GF-D8 (cell line): ENCODE results near the gene CHST3.
"Not testable (repeated sequence)": the region's sequence is repeated elsewhere in the genome, so short reads cannot be mapped to it uniquely, and the experiment has no call there.

ENCODE experiments used
- DNase-seq: peaks from one replicate; lab custom pipeline; 2025; lab: John Stamatoyannopoulos, UW

CHST3 gene

DNA sequence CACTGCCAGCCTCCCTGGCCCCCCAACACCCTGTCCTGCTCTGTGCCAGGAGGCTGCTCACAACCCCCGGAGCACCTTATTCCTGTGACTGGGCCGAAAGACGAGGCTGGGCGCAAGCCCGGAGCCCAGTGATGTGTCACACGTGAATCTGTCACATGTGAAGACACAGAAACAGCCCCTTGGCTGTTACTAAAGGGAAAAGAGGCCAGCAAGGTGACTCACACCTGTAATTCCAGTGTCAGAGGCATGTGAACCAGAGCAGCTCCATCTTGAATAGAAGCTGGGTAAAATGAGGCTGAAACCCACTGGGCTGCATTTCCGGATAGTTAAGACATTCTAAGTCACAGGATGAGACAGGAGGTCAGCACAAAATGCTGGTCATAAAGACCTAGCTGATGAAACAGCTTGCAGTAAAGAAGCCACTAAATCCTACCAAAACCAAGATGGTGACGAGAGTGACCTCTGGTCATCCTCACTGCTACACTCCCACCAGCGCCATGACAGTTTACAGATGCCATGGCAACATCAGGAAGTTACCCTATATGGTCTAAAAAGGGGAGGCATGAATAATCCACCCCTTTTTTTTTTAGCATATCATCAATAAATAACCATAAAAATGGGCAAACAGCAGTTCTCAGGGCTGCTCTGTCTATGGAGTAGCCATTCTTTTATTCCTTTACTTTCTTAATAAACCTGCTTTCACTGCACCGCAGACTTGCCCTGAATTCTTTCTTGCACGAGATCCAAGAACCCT, 68.4 kb downstream of the CHST3 start:
- DNase-seq, result not testable (repeated sequence)

DNA sequence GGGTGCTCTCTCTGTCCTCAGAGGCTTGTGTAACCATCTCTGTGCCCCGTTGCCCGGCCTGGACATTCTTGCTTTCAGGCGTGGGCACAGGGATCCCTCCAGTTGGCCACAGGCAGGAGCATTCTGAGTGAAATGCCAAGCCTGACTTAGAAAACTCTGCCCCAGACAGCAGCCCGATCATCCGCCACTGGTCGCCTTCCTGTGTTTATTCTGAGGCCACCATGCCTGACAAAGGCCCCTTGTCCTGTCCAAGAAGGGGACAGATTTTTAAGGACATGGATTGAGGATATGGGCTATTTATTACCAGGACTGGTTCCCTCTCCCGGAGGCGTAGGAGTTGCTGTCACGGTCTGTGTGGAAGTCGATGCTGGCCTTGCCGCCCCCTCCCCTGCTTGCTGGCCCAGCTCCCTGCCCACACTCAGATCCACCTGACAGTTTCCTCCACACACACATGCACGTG, 69.9 kb downstream of the CHST3 start:
- no peak for DNase-seq

DNA sequence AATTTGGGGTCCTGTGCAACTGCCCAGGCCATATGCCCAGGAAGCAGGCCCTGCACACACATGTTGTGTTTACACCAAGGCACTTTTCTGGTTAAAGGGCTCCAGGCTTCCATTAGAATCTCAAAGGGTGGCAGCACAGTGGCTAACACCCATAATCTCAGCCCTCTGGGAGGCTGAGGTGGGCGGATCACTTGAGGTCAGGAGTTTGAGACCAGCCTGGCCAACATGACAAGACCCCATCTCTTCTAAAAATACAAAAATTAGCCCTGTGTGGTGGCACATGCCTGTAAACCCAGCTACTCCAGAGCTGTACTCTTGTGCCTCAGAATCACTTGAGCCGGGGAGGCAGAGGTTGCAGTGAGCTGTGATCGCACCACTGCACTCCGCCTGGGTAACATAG, 70.6 kb downstream of the CHST3 start:
- DNase-seq, result no peak

DNA sequence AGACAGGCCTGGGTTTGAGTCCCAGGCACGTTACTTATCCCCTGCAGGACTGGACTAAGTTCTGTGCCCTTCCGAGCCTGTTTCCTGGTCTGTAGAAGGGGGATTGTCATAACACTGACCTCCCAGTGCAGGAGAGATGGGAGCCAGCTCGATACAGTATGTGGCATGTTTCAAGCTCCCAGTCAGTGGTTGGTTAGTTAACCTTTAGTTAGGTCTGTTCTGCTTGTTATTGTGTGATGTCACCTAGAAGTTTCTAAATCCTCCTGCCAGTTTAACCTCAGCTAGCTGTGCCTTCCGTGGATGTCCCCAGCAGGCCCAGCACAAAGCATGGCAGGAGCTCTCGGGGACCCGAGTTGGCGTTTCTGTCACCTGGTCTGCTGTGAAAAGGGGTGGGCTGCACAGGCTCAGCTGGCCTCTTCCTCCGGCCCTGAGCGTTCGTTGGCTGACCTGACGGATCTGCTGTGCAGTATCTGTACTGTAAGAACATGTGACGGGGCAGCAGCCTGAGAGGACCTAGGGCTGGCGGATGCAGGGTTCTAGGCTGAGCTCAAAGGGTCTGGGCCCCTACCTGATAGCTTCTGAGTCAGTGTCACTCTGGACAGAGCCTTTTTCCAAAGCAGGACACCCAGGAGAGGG, 71.2 kb downstream of the CHST3 start:
- DNase-seq, result no peak

DNA sequence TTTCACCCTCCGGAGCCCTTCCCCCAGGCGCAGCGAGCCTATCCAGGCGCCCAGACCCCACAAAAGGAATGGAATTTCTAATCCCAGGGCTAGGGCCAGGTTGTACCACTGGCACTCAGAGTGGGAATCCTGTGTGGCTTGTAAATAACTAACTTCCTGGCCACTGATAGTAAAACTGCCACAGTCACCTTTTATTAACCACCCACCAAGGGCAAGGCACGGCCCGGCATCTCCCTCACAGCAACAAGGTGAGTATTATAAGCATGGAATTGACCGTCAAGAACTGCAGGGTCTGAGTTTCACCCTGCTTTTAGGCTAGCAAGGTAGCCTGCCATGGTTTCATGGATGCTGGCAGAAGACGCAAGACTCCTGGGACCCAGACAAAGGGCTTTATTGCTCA, 73.1 kb downstream of the CHST3 start:
- DNase-seq, result no peak

DNA sequence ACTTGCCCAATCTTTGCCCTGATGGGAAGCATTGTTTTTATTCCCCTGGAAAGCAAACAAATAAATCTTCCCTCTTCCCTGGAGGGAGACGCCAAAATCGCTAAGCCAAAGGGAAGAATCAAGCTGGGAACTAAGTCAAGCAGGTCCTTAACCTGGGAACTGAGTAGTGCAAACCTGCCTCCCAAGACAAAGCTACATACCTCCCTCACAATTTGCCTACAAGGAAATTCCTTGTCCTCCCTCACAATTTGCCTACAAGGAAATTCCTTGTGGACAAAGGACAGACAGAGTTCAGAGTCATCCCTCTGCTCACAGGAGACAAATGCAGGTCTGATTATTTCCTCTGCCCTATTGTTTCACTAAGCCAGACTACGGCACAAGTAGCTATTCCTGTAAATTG, 73.6 kb downstream of the CHST3 start:
- DNase-seq, result no peak

DNA sequence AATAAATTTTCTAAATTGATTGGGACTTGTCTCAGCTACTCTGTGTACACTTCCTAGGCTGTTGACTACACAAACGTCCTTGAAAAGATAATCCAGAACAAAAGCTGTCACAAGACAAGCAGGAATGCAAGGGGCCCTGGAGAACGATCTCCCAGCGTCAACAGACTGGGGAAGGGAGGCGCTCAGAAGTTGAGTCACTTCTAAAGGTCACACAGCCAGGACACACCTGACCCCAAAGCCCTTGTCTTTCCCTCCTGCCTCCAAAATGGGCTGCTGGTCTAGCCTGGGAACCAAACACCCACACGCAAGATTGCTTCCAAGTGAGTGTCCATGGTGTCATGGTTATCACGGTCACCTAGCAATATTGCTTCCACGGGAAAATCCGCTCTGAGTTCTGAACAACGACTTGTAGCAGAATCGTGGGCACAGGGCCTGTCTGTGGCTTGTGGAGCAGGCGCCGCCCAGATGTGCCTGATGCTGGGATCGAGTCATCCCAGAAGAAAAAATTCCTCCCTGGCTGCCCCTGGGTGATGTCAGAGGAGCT, 74.3 kb downstream of the CHST3 start:
- no peak for DNase-seq

DNA sequence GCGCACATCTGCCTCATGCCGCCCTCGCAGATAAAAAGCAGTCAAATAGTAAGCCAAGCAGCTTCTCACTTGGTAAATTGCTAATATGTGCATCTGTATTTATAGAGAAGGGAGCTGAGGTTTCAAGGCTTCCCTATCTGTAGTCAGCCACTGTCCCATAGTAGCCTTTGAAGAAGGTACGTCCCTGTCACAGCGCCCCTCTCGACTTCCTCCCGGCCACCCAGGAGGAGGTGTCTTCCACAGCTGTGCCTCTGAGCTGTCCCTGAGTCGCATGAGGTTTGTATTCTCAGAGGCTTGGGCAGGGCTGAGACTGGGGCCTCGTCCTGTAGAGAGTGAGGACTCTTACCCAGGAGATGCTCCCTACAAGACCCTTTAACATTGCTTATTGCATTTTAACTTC, 75.2 kb downstream of the CHST3 start:
- DNase-seq, result no peak

DNA sequence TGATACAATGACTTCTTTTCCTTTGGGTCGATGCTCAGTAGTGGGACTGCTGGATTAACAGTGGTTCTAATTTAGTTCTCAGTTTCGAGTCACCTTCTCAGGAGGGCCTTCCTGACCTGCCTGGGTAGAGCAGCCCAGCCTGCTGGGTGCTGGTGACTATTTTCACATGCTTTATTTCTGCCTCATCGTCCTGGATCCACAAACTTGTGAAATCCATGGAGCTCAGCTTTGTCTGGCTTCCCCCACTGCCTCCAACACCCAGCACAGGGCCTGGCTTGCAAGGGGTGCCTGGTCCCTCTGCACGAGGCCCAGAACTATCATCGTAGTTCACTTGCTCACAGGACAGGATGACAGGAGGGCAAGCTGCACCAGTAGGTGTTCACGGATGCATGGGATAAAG, 77.3 kb downstream of the CHST3 start:
- DNase-seq, result no peak

DNA sequence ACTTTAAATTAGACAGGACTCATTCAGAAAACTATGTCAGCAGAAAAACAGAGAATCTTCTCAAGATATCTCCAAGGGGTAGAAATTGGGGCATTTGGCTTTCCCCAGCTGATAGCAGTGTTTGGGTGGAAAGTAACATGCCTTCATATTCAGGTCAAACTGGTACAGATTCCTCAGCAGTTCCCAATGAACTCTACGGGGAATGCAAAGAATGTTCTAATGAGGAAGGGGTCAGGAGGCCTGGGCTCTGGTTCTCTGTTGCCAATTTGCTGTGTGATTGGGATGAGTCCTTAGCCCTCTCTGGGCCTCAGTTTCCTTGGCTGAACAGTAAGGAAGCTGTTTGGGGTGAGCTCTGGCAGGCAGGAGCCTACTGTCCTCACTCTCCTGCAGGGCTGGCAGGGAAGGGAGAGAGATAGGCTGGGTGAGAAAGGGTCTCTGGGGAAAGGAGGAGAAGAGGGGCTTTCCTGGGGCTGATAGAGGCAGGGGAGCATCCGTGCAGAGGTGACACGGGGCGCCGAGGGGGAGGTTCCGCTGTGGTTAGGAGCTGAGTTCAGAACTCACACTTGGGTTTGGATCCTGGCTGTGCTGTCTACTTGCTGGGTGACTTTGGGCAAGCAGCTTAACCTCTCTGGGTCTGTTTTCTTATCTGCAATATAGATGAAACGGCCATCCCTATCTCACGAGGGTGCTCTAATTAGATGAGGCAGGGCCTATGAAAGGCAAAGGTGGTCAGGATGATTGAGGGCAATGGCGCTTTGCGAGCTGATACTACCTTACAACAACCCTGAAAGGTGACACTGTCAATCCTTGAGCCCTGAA, 79.0 kb downstream of the CHST3 start:
- DNase-seq, result no peak

DNA sequence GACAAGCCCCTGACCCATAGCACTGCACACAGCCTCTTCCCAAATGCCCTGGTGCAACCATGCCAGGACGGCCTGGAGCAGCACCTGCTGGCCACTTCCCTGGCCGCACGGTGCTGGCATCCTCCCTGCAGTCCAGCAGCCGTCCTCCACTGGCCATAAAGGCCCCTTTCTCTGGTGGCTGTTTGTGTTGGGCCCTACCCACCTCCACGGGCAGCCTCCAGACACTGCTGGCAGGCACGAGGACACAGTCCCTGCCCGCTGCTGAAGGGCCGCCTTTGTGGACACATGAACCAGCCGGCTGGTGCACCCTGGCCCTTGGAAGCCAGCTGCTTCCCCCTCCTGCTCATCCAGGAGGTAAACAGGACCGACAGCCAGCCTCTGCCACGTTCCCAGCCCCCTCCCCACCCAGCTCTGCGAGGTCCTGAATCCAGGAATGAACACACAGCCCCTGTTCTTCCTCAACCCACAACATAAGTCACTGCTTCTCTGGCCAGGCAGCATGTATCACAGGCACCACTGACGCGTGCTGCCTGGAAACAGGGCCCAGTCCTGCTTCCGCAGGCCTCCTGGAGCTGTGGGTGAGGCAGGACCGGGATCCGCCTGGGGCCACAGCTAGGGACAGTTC, 80.3 kb downstream of the CHST3 start:
- no peak for DNase-seq

DNA sequence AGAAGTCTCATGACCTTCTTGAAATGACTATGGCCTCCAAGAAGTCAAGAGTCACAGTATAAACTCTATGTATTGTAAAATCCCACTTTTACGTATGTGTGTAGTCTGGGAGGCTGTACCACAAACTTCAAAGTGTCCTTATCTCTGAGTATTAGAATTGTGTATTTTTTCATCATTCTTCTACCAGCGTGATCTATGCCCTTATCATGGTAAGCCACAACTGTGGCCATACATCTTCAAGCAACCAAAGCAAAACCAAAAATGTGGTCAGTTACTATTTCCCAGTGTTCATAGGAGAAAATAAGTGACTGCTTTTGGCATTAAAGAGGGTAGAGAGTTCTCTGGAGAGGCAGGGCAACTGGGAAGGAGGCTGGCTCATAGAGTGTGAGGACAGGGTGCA, 81.4 kb downstream of the CHST3 start:
- DNase-seq, result no peak

DNA sequence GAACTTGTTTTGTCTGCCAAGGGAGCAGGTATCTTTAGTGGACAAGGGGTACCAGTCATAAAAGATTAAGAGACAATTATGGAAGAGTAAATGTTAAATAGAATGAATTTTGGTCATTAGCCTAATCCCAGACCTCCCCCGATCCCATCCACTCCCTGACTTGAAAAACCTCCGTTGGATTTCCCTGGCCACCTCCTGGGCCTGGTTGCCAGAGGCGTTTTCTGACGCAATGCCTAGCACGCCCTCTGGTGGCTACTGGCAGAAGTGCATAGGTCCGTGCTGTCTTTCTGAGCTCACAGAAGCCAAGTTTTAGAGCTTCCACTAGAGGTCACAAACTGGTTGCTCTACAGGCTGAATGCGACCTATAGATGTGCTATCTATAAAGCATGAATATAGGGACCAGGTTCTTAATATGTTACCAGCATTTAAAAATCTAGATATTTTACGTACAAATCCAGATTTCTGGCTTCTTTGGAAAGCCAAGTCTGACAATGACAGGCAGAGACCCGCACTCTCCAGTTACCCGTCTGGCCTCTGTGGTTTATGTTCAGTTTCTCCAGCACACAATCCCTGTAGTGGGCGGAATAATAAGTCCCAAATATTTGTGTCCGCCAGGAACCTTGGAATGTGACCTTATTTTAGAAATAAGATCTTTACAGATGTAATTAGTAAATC, 84.4 kb downstream of the CHST3 start:
- peak; percentile 72 for DNase-seq

DNA sequence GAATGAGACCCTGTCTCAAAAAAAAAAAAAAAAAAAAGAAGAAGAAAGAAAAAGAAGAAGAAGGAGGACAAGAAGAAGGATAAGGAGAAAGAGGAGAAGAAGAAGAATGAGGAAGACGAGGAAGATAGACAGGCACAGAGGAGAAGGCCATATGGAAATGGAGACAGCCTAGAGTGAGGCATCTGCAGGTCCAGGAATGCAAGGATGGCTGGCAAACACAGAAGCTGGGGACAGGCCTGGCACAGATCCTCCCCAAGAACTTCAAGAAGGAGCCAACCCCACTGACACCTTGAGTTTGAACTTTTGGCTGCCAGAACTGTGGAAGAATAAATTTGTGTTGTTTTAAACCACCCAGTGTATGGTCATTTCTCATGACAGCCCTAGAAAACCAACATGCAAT, 85.3 kb downstream of the CHST3 start:
- no peak for DNase-seq

DNA sequence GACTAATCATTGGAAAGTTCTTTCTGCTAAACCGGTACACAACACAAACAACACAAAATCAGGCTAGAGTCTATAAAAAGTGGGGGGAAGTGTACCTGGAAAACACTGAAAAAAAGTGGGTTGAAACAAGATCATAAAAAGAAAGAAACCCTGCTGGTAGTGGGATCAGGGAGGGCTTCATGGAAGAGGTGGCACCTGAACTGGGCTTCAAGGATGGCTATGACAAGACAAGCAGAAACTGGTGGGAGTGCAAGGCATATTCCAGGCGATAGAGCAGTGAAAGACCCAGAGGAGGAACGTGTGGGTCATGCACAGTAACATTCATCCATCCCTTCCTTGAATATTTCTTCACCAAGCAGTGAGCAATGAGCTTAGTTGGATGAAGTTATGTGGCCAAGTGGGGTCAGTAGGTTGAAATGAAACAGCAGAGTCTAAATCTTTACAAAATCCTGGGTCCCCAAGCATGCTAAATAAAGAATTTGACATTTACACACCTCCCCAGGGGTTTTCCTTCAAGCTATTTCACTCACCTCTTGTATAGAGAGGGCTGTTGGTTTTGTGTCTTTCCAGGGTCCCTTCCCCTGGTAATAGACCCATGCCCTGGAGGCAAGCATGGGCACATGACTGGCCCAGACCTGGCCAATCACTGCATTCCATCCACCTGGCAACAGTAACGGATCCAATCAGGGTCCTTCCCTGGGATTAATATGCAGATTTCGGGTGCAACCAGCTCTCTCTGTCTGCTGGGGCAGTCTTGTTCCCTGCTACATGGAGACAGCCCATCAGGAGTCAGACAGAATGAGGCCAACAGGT, 86.0 kb downstream of the CHST3 start:
- DNase-seq, result no peak

DNA sequence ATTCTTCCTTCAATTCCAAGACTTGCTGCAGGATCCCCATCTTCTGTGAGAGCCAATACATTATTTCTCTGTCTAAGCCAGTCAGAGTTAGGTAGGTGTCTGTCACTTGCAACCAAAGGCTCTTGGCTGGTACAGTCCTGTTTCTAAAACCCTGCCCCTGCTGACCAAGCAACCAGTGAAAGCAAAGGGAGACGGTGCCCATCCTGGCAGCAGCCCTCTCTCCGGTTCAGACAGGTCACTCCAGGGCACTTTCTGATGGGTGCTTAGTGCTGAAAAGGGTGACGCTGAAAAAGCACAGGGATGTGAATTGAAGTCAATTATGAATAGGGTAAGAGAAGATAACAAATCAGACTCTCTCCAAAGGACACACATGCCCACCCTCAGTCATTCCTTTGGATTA, 86.7 kb downstream of the CHST3 start:
- DNase-seq, result no peak

DNA sequence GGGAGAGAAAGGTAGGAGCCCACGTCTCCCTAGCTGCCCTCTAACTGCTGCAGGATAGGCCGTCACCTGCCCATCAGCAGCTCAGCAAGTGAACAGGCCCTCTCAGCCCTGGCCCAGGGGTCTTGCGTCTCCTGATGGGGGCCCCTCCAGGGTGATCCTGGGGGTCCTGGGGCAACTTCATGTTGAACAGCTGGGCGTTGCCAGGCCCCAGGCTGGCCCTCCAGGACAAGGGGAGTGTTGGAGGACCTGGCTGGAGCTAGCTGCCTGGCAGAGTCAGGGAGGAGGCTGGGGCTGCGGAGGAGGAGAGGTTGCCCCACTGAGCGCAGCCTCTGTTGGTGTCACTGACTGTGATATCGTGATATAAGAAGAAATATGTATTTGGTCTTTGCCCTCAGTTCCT, 89.5 kb downstream of the CHST3 start:
- DNase-seq, result no peak

DNA sequence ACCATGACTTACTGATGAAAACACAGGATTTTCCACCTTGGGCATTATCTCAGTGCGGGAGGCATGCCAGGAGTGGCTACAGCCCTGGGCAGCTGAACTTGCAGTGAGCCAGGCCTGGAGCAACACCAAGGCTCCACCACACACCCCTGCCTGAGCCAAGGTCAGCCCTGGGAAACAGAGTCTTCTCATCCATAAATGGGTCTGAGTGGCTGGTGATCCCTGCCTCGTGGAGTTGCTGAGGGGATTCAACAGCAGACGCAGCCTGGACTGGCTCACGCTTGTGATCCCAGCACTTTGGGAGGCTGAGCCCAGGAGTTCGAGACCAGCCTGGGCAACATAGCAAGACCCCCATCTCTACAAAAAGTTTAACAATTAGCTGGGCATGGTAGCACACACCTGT, 91.9 kb downstream of the CHST3 start:
- no peak for DNase-seq

DNA sequence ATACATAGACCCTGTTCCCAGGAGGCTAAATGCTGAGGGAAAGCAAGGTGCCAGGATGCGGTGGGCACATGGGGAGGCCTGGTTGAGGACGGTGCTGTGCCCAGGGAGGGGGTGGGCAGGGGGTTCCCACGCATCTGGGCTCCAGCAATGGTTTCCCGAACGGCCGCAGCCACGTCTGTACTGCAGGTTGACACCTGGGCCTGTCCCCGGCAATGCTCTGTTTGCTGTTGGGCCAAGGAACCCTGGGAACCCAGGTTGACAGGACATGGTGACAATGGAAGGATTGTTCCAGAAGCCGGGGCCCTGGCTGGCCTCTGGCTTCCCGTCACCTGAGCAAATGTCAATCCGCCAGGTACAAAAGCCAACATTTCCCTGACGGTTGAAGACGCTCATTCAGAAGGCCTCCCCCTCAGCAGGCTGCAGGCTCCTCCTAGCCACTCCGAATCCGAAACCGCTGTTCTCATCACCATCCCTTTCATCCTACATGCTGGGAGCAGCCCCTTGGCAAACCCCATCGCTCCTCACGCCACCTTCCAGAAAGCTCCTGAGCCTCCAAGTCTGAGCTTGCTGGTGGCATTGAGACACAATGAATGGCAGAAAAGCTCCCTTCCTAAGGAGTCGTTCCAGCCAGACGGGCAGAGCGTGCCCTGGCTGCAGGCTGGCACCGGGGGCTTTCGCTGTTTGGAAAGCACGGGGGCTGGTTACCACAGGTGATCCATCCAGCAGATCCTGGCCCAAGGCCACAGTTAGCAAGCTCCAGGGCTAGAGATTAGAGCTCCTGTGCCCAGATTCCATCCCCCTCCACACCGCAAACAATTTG, 92.9 kb downstream of the CHST3 start:
- DNase-seq, result no peak

DNA sequence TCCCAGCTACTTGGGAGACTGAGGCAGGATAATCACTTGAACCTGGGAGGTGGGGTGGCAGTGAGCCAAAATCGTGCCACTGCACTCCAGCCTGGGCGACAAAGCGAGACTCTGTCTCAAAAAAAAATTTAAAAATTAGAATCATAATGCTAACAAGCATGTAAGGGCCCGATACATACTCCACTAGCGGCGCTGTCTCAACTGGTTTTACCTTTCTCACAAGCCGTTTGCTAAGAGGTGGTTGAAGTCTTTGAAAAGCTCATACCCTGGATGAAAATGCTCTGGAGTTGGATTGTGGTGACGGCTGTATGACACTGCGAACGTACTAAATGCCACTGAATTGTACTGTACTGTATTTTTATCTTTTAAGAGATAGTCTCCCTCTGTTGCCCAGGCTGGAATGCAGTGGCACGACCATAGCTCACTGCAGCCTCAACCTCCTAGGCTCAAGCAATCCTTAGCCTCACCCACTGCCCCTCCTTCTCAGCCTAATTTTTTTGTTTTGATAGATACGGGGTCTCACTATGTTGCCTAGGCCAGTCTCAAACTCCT, 94.2 kb downstream of the CHST3 start:
- no peak for DNase-seq
